GM19099 (cell line): ENCODE data around the gene MTRF1.

Source experiments
- POLR2A ChIP-seq: IDR thresholded peaks from 3 replicates; pipeline ENCODE4 v1.6.1; 2011; ENCODE audit warnings: low read depth; ENCODE audit not compliant: insufficient read length; ENCODE audit errors: extremely low read depth

MTRF1 gene

GRCh38 chr13:41263261-41263971, at the start of gene MTRF1:
Gene MTRF1 (minus strand): TSS chr13:41263576. CDS start chr13:41260907, 2,669 bp downstream.
- peak; percentile 66 for TF ChIP-seq POLR2A

GRCh38 chr13:41313117-41313516, 49.7 kb upstream of the MTRF1 start:
- no peak for TF ChIP-seq POLR2A

DNA sequence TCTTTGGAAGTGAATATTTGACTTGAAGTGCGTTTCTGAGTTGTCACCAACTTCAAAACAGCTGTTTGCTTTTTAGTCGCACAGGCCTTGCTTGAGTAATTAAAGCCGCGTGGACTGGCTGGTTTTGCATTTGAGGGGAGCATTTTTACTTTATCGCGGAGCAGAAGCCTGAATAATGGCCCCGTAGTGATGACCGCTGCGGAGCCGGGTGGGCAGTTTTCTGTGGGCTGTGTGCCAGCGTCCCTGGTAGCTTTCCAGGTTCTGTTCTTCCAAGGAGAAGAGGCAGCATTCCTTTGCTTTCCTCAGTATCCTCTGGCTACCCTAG, 48.8 kb upstream of the MTRF1 start:
- no peak for TF ChIP-seq POLR2A

- TF ChIP-seq POLR2A, result no peak
Observed at GRCh38 chr13:41311406-41312175, 48.2 kb upstream of the MTRF1 start.

DNA sequence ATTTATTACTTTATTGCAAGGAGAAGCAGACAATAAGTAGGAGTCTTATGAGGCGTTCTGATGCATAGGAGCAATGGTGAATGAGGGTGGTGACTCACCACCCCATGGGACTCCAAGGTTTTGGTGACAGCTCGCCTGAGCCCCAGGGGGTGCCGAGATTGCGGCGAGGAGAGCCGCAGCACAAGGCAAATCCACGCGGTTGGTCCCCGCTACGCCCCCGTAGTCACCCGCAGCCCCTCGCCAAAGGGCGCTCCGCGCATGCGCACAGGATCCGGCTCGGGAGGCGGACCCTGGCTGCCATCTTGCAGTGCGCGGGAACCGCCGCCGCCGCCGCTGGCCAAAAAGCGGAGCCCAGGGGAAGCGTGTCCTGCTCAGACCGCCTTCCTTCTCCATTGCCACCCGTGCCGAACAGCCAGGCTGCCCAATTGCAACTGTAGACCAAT, 47.6 kb upstream of the MTRF1 start, which contains the start of gene NAA16:
TSS of gene NAA16 (plus strand) at position 305 of the 443 bp plus-strand sequence. CDS start 262 bp downstream, outside the sequence.
- peak; percentile 75 for TF ChIP-seq POLR2A

GRCh38 chr13:41307884-41308640, 44.7 kb upstream of the MTRF1 start:
- no peak for TF ChIP-seq POLR2A

DNA sequence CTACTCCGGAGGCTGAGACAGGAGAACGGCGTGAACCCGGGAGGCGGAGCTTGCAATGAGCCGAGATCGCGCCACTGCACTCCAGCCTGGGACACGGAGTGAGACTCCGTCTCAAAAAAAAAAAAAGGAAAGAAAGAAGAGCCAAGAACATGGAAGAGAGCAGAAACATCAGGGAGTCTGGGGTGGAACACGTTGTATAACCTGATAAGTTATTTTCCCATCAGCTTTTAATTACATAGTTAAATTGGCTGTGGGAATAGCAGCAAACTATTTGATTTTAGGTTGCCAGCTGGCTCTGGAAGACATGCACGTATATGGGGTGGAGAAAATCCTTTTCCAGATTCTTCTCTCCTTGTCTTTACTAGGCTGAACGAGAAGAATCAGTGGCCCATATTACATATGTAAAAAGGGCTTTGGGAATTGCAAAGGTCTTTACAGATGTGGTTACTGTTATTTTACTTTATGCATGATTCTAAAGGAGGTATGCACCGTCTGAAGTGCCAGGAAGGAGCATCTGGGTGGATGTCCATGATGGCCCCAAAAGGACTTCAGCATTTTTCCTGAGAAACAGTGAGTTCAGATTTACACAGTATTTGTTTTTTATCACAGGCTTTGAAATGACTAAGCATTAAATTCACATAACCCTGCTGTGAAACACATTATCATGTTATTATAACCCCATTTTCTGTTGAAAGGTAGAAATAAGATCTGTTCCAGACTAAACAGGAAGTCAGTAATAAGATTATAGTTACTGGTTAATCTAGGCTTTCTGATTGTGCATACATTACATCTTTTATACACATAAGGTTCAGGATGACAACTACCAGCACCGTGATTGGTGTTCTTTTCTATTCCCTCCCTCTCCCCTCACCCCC, 43.1 kb upstream of the MTRF1 start:
- TF ChIP-seq POLR2A, result no peak

DNA sequence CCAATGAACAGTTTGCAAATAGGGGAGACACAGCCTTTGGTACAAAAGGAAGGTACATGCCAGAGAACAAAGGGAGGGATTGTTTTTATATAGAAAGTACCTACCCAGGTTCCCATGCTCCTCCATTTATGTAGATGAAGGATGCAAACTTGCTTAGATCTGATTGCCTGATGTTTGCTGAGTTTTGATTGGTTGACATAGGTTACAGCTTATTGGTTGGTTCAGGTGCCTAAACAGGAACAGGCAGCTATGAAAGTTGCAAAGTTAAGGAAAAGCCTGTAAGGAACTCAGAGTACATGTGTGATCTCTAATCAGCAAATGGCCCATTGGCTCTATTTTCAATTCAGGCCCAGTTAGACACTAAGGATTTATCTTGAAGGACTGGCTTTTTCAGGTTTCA, 41.2 kb upstream of the MTRF1 start:
- no peak for TF ChIP-seq POLR2A

GRCh38 chr13:41302743-41303142, 39.4 kb upstream of the MTRF1 start:
- TF ChIP-seq POLR2A, result no peak

GRCh38 chr13:41299316-41300094, 36.1 kb upstream of the MTRF1 start:
- TF ChIP-seq POLR2A, result no peak

- TF ChIP-seq POLR2A, result no peak
Observed at GRCh38 chr13:41296879-41297646, 33.7 kb upstream of the MTRF1 start.

DNA sequence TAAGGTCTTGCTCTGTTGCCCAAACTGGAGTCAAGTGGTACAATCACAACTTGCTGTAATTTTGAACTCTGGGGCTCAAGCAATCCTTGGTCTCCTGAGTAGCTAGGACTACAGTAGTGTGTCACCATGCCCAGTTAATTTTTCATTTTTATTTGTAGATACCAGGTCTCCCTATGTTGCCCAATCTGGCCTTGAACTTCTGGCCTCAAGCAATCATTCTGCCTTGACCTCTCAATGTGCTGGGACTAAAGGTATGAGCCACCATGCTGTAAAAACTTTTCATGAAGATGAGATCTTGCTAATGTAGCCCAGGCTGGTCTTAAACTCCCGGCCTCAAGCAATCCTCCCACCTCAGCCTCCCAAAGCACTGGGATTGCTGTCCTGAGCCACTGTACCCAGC, 32.6 kb upstream of the MTRF1 start:
- TF ChIP-seq POLR2A, result no peak

DNA sequence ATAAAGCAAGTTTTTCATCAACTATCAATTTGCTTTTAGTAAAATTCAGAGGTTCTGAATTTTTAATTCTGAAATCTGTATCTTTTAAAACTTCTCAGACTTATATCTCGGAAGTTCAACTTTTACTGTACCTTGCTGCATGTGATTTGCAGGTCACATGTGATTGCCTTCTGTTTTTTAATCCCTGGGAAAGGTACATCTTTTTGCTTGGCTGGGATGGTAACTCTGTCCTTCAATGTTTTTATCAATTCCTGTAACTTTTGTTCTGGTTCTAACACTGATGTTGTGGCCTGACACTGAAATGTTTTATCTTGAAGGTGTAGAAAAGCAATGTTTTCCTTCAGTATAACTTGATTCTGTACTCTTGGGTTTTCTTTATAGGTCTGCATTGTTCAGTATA, 31.5 kb upstream of the MTRF1 start:
- TF ChIP-seq POLR2A, result no peak
